ENCODE data around the gene TM2D1.
"Not testable (repeated sequence)": the region's sequence is repeated elsewhere in the genome, so short reads cannot be mapped to it uniquely, and the experiment has no call there.

TM2D1 gene

GRCh38 chr1:61740751-61741700 is 16.1 kb upstream of the TM2D1 start:
- peaks cover 33% of the 10 kb centered on the region for H3K4me1 Mint-ChIP-seq
- no peaks in the 10 kb centered on the region for H3K27me3 Mint-ChIP-seq
- peak overlapping the region in 1 of 2 donors; percentile 93 for H3K27ac Mint-ChIP-seq
- no peak for ATAC-seq
- H3K9me3 Mint-ChIP-seq, result no peaks in the 10 kb centered on the region
- DNase-seq, result no peak
- H3K4me3 Mint-ChIP-seq, result peak overlapping the region; percentile 92 to 93

- DNase-seq, result no peak
- Mint-ChIP-seq H3K9me3 (no peaks in the 10 kb centered on the region), H3K4me3 (no peak overlapping the region), H3K4me1 (peaks cover 5% of the 10 kb centered on the region), H3K27ac (no peak overlapping the region), H3K27me3 (no peaks in the 10 kb centered on the region)
- ATAC-seq, result no peak
Observed at GRCh38 chr1:61732726-61733125, 7.8 kb upstream of the TM2D1 start.

DNA sequence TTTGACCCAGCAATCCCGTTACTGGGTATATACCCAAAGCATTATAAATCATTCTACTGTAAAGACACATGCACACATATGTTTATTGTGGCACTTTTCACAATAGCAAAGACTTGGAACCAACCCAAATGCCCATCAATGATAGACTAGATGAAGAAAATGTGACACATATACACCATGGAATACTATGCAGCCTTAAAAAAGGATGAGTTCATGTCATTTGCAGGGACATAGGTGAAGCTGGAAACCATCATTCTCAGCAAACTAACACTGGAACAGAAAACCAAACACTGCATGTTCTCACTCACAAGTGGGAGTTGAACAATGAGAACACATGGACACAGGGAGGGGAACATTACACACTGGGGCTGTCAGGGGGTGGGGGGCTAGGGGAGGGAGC is 5.7 kb upstream of the TM2D1 start:
- H3K9me3 Mint-ChIP-seq, H3K4me1 Mint-ChIP-seq, H3K4me3 Mint-ChIP-seq, H3K27ac Mint-ChIP-seq, ATAC-seq, H3K27me3 Mint-ChIP-seq, DNase-seq: not testable (repeated sequence)

DNA sequence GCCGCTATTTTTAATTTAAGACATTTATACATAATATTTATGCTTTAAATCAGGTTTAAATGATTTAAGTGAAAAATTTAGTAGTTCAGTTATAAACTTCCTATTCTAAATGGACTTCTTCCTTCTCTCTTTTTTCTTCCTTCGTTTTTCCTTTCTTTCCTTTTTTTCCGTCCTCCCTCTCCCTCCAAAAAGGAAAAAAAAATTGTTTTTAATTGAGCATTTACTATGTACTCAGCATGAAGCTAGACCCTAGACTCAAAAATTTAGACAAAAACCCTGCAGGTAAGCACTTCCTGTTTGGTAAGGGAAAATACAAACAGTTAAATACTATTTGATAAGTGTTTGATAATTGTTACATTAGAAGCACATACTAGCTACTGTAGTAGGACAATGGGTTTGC is 2.6 kb upstream of the TM2D1 start:
- DNase-seq (no peak), ATAC-seq (no peak)
- Mint-ChIP-seq H3K27ac (peak overlapping the region in 1 of 2 donors; percentile 89), H3K27me3 (no peaks in the 10 kb centered on the region), H3K4me3 (peak overlapping the region in 1 of 2 donors; percentile 15), H3K9me3 (no peaks in the 10 kb centered on the region), H3K4me1 (peaks cover 15% of the 10 kb centered on the region)

DNA sequence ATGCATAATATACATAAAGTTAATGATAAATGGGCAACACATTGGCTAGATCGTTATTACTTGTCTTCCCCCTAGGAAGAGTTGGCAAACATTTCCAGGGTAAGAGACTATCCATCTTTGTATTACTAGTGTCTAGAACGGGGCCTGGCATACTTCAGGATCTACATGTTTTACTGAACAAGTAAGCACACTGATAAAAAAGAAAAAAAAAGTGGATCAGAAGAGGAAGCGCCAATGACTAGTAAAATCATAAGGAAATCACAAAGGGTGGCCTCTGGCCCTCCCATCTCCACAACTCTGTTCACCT is 482 bp downstream of the TM2D1 start:
- ATAC-seq, result no peak

DNA sequence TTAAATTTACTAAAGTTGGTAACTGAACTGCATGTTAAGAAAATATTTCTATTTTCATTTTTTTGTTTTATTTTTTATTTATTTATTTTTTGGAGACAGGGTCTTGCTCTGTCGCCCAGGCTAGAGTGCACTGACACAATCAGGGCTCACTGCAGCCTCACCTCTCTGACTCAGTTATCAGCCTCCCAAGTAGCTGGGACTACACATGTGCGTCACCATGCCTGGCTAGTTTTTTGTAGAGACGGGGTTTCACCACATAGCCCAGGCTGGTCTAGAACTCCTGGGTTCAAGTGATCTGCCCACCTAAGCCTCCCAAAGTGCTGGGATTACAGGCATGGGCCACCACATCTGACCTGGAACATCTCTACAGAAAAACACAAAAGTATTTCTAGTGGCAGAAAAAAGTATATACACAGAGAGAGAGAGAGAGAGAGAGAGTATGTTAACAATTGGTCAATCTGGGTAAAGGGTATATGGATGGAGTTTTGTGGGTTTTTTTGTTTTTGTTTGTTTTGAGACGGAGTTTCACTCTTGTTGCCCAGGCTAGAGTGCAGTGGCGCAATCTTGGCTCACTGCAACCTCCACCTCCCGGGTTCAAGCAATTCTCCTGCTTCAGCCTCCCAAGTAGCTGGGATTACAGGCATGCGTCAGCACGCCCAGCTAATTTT is 5.8 kb downstream of the TM2D1 start:
- H3K9me3 Mint-ChIP-seq, DNase-seq, ATAC-seq, H3K27me3 Mint-ChIP-seq, H3K27ac Mint-ChIP-seq, H3K4me3 Mint-ChIP-seq: not testable (repeated sequence)
- peaks cover 25% of the 10 kb centered on the region for H3K4me1 Mint-ChIP-seq

More for the DNA sequence above, 482 bp downstream of the TM2D1 start:
- DNase-seq, result no peak
- H3K27me3 Mint-ChIP-seq, result no peaks in the 10 kb centered on the region
- no peaks in the 10 kb centered on the region for H3K9me3 Mint-ChIP-seq
- peak overlapping the region; percentile 94 to 100 for H3K4me3 Mint-ChIP-seq
- peaks cover 21% of the 10 kb centered on the region for H3K4me1 Mint-ChIP-seq
- H3K27ac Mint-ChIP-seq, result peak overlapping the region; percentile 99 to 100

DNA sequence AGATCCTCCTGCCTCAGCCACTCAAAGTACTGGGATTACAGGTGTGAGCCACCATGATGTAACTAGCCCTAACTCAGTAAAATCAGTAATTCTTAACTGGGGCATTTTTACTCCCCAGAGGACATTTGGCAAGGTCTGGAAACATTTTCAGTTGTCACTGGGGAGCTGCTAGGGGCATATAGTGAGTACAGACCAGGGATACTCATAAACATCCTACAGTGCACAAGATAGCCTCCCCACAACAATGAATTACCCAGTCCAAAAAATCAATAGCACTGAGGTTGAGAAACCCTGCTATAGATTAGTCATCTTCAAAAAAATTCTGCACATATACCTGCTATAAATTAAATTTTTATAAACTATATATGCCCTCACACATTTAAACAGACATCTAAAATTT is 13.0 kb downstream of the TM2D1 start:
- ATAC-seq (no peak), DNase-seq (no peak)
- Mint-ChIP-seq H3K27ac (no peak overlapping the region), H3K27me3 (no peaks in the 10 kb centered on the region), H3K4me1 (no peaks in the 10 kb centered on the region), H3K9me3 (no peaks in the 10 kb centered on the region), H3K4me3 (no peak overlapping the region)

GRCh38 chr1:61711257-61711656 is 13.7 kb downstream of the TM2D1 start:
- H3K4me1 Mint-ChIP-seq, DNase-seq, ATAC-seq: not testable (repeated sequence)

DNA sequence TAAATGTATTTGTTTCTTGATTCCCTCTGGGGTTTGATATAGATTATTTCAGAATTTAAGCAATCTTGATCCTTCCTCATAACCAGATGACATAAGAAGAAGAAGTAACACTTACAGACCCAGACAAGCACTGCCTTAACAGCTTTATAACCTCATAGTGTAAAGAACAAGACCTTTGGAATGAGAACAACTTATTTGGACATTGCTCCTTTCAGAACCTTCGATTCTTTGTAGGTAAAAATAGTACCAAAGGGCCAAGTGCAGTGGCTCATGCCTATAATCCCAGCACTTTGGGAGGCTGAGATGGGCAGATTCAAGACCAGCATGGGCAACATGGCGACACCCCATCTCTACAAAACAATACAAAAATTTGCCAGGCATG is 15.0 kb downstream of the TM2D1 start:
- ATAC-seq (no peak), DNase-seq (no peak)
- Mint-ChIP-seq H3K9me3 (no peaks in the 10 kb centered on the region), H3K4me1 (no peaks in the 10 kb centered on the region), H3K27ac (peak overlapping the region in 1 of 2 donors; percentile 52), H3K27me3 (no peaks in the 10 kb centered on the region), H3K4me3 (no peak overlapping the region)

More at GRCh38 chr1:61711257-61711656, 13.7 kb downstream of the TM2D1 start:
- not testable (repeated sequence) for H3K4me3 Mint-ChIP-seq, H3K9me3 Mint-ChIP-seq, H3K27me3 Mint-ChIP-seq
- peak overlapping the region in 1 of 2 donors; percentile 85 for H3K27ac Mint-ChIP-seq

DNA sequence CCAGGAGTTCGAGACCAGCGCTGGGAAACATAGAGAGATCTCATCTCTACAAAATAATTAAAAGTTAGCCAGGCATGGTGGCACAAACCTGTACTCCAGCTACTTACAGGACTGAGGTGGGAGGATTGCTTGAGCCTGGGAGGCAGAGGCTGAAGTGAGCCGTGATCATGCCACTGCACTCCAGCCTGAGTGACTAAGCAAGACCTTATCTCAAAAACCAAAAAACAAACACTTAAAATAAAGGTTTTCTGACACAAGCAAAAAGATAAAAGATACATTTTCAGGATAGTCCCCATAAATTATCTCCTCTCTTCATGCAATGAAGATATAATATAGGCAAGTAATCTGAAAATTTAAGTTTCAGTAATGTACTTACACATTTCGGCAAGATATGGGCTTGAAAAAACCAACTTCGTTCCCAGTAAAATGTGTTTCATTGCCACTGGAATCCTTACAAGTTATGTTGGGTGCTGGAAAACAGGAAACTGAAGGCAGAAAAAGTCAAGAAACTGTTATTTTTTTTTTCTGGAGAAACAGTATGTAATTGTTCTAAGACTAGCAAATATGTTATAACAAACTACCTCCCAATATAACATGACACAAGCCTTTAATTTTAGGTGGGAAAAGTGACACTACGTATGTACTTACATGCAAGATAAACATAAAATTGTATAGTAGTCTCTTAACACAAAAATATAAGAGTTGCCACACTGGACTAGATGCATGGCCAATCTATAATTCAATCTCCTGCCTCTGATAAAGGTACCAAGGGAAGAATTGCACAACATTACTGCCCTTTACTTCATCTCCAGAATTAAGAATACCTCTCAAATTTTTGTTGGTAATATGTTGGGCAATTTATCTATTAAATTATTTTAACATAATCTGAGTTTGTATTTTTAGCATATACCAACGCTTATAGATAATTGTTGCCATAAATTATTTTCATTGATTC is 15.7 kb downstream of the TM2D1 start:
- Mint-ChIP-seq H3K4me1 (no peaks in the 10 kb centered on the region), H3K9me3 (no peaks in the 10 kb centered on the region), H3K4me3 (no peak overlapping the region), H3K27ac (no peak overlapping the region), H3K27me3 (no peaks in the 10 kb centered on the region)
- DNase-seq (no peak), ATAC-seq (no peak)

DNA sequence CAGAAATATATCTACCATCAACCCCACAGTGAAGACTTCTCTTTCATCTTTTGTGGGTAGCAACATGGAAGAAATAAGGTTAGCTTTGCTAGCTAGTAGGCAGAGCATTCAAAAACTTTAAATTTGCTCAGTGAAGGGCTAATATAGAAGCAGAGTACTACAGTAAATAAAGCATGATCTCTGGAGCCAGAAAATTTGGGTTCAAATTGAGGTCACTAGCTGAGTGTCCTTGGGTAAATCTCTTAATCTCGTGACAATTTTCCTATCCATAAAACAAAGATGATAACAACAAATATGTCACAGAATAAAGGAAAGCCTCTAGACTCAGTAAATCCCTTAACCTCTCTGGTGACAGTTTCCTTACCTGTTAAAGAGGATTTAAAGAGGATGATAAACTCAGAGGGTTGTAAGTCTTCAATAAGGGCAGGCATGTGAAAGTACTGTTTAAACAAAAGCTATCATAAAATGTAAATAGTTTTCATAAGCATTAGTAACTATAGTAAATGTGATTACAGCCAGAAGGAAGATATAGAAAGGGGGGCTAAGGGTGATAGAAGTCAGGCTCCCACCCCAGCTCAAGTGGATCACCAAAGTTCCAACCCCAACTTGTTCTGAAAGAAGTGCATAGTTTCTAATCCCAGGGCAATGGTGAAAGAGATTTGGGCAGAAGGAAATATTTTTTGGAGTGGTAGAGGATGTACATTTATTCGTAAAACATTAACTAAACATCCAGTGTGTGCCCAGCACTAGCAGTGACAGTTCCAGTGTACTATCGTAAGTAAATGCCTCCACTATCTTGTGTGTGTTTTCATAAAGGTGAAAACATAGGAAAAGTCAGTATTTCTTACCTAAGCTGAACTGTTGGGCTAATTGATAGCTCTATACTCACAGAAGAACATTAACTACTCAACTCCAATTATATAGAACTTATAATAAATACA is 24.8 kb downstream of the TM2D1 start:
- Mint-ChIP-seq H3K4me3 (no peak overlapping the region), H3K9me3 (no peaks in the 10 kb centered on the region), H3K27me3 (no peaks in the 10 kb centered on the region), H3K4me1 (no peaks in the 10 kb centered on the region), H3K27ac (peak overlapping the region in 1 of 2 donors; percentile 23)
- ATAC-seq (no peak), DNase-seq (no peak)

GRCh38 chr1:61692155-61692800 is 32.7 kb downstream of the TM2D1 start:
- ATAC-seq (no peak), DNase-seq (no peak)
- Mint-ChIP-seq H3K4me1 (peaks cover 5% of the 10 kb centered on the region), H3K4me3 (no peak overlapping the region), H3K9me3 (no peaks in the 10 kb centered on the region), H3K27me3 (no peaks in the 10 kb centered on the region), H3K27ac (peak overlapping the region in 1 of 2 donors; percentile 0)

DNA sequence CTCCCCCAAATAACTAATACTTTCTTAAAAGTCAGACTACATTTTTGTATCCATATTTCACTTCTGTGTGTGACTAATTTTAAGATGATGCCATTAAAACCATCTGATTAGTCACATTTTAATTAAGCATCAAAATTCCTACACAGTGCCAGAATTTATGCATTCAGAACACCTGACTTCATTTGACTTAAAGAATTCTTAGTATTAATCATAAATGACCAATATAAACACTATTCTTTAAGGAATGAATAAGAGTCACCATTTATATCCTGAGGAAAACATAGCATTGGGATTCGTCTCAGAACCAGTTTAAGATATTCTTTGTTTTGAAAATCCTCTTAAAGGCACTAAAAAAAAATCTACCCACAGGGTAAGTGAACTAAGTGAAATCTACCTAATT is 37.0 kb downstream of the TM2D1 start:
- no peak overlapping the region for H3K27ac Mint-ChIP-seq
- H3K4me3 Mint-ChIP-seq, result no peak overlapping the region
- no peak for ATAC-seq
- H3K9me3 Mint-ChIP-seq, result no peaks in the 10 kb centered on the region
- peaks cover 5% of the 10 kb centered on the region for H3K4me1 Mint-ChIP-seq
- DNase-seq, result no peak
- H3K27me3 Mint-ChIP-seq, result no peaks in the 10 kb centered on the region

DNA sequence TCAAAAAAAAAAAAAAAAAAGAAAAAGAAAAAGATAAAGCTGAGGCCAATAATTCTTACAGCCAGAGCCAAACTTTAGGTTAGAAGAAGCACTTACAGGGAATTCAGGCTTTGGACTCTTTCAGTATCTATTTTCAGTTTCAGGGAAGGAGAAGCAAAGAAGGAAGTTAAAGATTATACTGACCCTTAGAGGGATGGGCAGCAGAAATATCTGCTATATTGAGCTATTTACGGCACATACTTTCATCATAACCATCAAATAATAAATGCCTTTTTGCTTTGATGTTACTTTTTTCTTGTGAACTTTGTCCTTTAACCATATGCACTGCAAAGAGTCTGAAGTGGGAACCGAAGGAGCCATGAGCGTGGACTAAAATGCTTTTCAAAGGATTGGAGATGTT is 42.0 kb downstream of the TM2D1 start:
- Mint-ChIP-seq H3K4me1 (no peaks in the 10 kb centered on the region), H3K27ac (peak overlapping the region; percentile 83 to 86), H3K4me3 (no peak overlapping the region), H3K9me3 (no peaks in the 10 kb centered on the region), H3K27me3 (no peaks in the 10 kb centered on the region)
- no peak for ATAC-seq
- no peak for DNase-seq

Measured in stimulated activated naive CD8-positive, alpha-beta T cell treated with anti-CD3 and anti-CD28 coated beads, Interleukin-15, amount 100 ng/mL, for 72 hours (primary cell).